Measurements from ENCODE around the gene DNAH6.
"Not testable (repeated sequence)": the region's sequence is repeated elsewhere in the genome, so short reads cannot be mapped to it uniquely, and the experiment has no call there.

Gene DNAH6

GRCh38 chr2:84511024-84511423 is 5.3 kb upstream of the DNAH6 start:
- DNase-seq (ENCODE audit: low spot score): not testable (repeated sequence)

GRCh38 chr2:84515788-84516187 is 510 bp upstream of the DNAH6 start:
- no peak for DNase-seq (ENCODE audit: low spot score)

GRCh38 chr2:84519332-84519957 is 3.1 kb downstream of the DNAH6 start:
- DNase-seq (ENCODE audit: low spot score): no peak

GRCh38 chr2:84526562-84526961 is 10.3 kb downstream of the DNAH6 start:
- DNase-seq (ENCODE audit: low spot score): no peak

GRCh38 chr2:84527137-84528129 is 11.1 kb downstream of the DNAH6 start:
- DNase-seq (ENCODE audit: low spot score): no peak

GRCh38 chr2:84532291-84532690 is 16.0 kb downstream of the DNAH6 start:
- no peak for DNase-seq (ENCODE audit: low spot score)

- DNase-seq (ENCODE audit: low spot score): no peak
Measured at GRCh38 chr2:84534225-84534624, 17.9 kb downstream of the DNAH6 start.

- no peak for DNase-seq (ENCODE audit: low spot score)
Measured at GRCh38 chr2:84537251-84537650, 21.0 kb downstream of the DNAH6 start.

GRCh38 chr2:84539729-84540128 is 23.4 kb downstream of the DNAH6 start:
- DNase-seq (ENCODE audit: low spot score): no peak

- DNase-seq (ENCODE audit: low spot score): no peak
Measured at GRCh38 chr2:84545005-84545404, 28.7 kb downstream of the DNAH6 start.

- DNase-seq (ENCODE audit: low spot score): no peak
Measured at GRCh38 chr2:84546551-84546950, 30.3 kb downstream of the DNAH6 start.

- DNase-seq (ENCODE audit: low spot score): no peak
Measured at GRCh38 chr2:84548303-84548702, 32.0 kb downstream of the DNAH6 start.

- DNase-seq (ENCODE audit: low spot score): no peak
Measured at GRCh38 chr2:84550916-84551315, 34.6 kb downstream of the DNAH6 start.

GRCh38 chr2:84551526-84551925 is 35.2 kb downstream of the DNAH6 start:
- not testable (repeated sequence) for DNase-seq (ENCODE audit: low spot score)

GRCh38 chr2:84556190-84556589 is 39.9 kb downstream of the DNAH6 start:
- no peak for DNase-seq (ENCODE audit: low spot score)

- DNase-seq (ENCODE audit: low spot score): no peak
Measured at GRCh38 chr2:84559838-84560237, 43.5 kb downstream of the DNAH6 start.

GRCh38 chr2:84579661-84580060 is 63.4 kb downstream of the DNAH6 start:
- no peak for DNase-seq (ENCODE audit: low spot score)

GRCh38 chr2:84603911-84604310 is 87.6 kb downstream of the DNAH6 start:
- no peak for DNase-seq (ENCODE audit: low spot score)

GRCh38 chr2:84613082-84613481 is 96.8 kb downstream of the DNAH6 start:
- DNase-seq (ENCODE audit: low spot score): no peak

- DNase-seq (ENCODE audit: low spot score): no peak
Measured at GRCh38 chr2:84619794-84620371, 103.6 kb downstream of the DNAH6 start.

GRCh38 chr2:84628486-84628885 is 112.2 kb downstream of the DNAH6 start:
- DNase-seq (ENCODE audit: low spot score): no peak

GRCh38 chr2:84629550-84629949 is 113.3 kb downstream of the DNAH6 start:
- DNase-seq (ENCODE audit: low spot score): no peak

- peak; percentile 50 for DNase-seq (ENCODE audit: low spot score)
Measured at GRCh38 chr2:84631047-84631446, 114.7 kb downstream of the DNAH6 start.

Measured in NAMALWA (cell line).